Breast epithelium (tissue), 4 donors: ENCODE results near the gene OSGEP. TPM values are rescaled to one million over a fixed set of nuclear protein-coding genes. Genes with fewer than 3 reads are reported as not detected.

Experiments used
- DNase-seq, 2 donors: peaks; one replicate each; pipeline ENCODE4 v3.0.0-alpha.2; 2019; ENCODE audit warnings: low spot score in 2 of 2
- H3K27ac ChIP-seq, 2 donors: fragments of 200-600 bp; sonication (generic) in 1 of 2; one replicate each; pipeline ENCODE4 v1.5.1; 2016 to 2019; ENCODE audit warnings: mild to moderate bottlenecking in 1 of 2
- H3K27me3 ChIP-seq, 2 donors: fragments of 200-600 bp; sonication (generic) in 1 of 2; one replicate each; pipeline versions ENCODE4 v1.5.1 to v1.6.0; 2017 to 2019; ENCODE audit warnings: control low read depth in 1 of 2, mild to moderate bottlenecking in 1 of 2
- H3K36me3 ChIP-seq: fragments of 200-600 bp; one replicate; pipeline ENCODE4 v1.5.1; 2019
- H3K4me1 ChIP-seq, 2 donors: fragments of 200-600 bp; sonication (generic); one replicate each; pipeline ENCODE4 v1.5.1; 2016 to 2019; ENCODE audit warnings: control low read depth in 1 of 2
- H3K4me3 ChIP-seq, 3 donors: fragments of 200-600 bp; sonication (generic); 1 replicate in 2 of 3; 2 replicates in 1 of 3; pipeline ENCODE4 v1.5.1; 2016 to 2019; ENCODE audit warnings: mild to moderate bottlenecking in 3 of 3, moderate library complexity in 2 of 3
- H3K9me3 ChIP-seq, 2 donors: fragments of 200-600 bp; sonication (generic) in 1 of 2; one replicate each; pipeline ENCODE4 v1.5.1; 2016 to 2019; ENCODE audit warnings: control low read depth in 1 of 2
- CTCF ChIP-seq, 3 donors: fragments of 450-650 bp; IDR thresholded peaks; one replicate each; pipeline ENCODE4 v1.5.1; 2016 to 2017; ENCODE audit warnings: antibody characterized with exemption in 3 of 3, mild to moderate bottlenecking in 3 of 3, moderate library complexity in 3 of 3
- POLR2A ChIP-seq: fragments of 450-650 bp; IDR thresholded peaks from one replicate; pipeline ENCODE4 v1.6.1; 2016; ENCODE audit warnings: antibody characterized with exemption, mild to moderate bottlenecking, moderate library complexity
- POLR2AphosphoS5 ChIP-seq, 3 donors: sonication (generic); formaldehyde crosslinking; IDR thresholded peaks; one replicate each; pipeline ENCODE4 v1.6.1; 2017; ENCODE audit warnings: antibody characterized with exemption in 3 of 3
- intact Hi-C: fragments of 100-400 bp; cut with DNase I; formaldehyde crosslinking; loops from one replicate; pipeline ENCODE4 v1.15.1; 2023; ENCODE audit warnings: low total_unique reads
- total RNA-seq, 3 donors: library from RNA; depleted of rRNA; stranded (reverse); fragments of >200 nt; gene quantifications; one replicate each; pipeline ENCODE4 v1.1.0, GENCODE V29; 2016

OSGEP gene
- total RNA-seq, 3 donors from 2014 or later = 38.1 to 66.9 (median 57.5) TPM

DNA sequence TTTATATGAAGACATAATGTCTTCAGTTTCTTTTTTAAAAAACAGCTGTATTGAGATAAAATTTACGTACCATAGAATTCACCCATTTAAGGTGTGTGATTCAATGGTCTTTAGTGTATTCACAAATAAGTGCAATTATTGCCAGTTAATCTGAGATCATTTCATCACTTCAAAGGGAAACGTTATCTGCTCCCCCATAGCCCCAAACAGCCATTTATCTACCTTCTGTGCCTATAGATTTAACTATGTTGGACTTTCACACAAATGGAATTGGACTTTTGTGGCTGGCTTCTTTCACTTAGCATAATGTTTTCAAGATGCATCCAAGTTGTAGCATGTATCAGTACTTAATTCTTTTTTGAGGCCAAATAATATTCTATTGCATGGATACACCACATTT, 24.3 kb upstream of the OSGEP start:
- TF ChIP-seq POLR2A (no peak), POLR2AphosphoS5 (IDR thresholded peaks at IDR 0.05) (no peak), CTCF (IDR thresholded peaks at IDR 0.05) (no peak)
- H3K9me3 ChIP-seq = no peaks in the 10 kb centered on the region
- H3K4me1 ChIP-seq = no peaks in the 10 kb centered on the region
- intact Hi-C loops = no loop called here
- no peak for DNase-seq
- H3K27me3 ChIP-seq = no peaks in the 10 kb centered on the region
- H3K4me3 ChIP-seq = no peak overlapping the region
- no peak overlapping the region for H3K27ac ChIP-seq
- no peaks in the 10 kb centered on the region for H3K36me3 ChIP-seq

DNA sequence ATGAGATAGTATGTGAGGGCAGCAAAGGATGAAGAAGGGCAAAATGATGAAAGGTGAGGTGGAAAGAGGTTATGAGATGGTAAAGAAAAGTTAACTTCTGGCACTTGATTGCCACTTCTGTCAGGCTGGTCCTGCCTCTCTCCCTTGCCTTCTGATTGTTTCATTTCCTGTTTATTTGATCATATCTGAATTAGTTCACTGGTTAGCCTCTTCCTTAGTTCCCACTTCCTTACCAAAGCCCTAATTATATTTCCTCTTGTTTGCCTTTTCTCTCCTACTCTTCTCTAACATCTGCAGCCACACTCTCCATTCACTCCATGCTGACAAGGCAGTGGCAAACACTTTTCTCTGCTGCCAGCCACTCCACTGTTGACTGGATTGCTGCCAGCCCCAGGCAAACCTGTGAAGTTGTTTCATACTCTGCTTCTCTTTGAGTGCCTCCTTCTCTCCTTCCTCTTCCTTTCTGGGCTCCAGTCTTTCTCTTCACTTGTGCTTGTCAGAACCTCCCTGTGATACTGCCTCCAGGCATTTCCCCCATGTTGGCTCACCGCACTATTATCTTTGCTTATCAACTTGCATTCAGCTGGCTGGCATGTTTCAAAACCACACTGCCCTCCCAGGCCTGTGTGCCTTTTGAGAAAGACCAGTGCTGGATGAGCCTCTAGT, 22.7 kb upstream of the OSGEP start:
- intact Hi-C loops = no loop called here
- TF ChIP-seq POLR2AphosphoS5 (IDR thresholded peaks at IDR 0.05) (no peak), CTCF (IDR thresholded peaks at IDR 0.05) (no peak), POLR2A (no peak)
- no peaks in the 10 kb centered on the region for H3K9me3 ChIP-seq
- no peak overlapping the region for H3K4me3 ChIP-seq
- peak overlapping the region; percentile 43 to 45 for H3K27ac ChIP-seq
- no peaks in the 10 kb centered on the region for H3K27me3 ChIP-seq
- DNase-seq = peak in 1 of 2 donors; percentile 67
- H3K4me1 ChIP-seq = no peaks in the 10 kb centered on the region
- no peaks in the 10 kb centered on the region for H3K36me3 ChIP-seq

DNA sequence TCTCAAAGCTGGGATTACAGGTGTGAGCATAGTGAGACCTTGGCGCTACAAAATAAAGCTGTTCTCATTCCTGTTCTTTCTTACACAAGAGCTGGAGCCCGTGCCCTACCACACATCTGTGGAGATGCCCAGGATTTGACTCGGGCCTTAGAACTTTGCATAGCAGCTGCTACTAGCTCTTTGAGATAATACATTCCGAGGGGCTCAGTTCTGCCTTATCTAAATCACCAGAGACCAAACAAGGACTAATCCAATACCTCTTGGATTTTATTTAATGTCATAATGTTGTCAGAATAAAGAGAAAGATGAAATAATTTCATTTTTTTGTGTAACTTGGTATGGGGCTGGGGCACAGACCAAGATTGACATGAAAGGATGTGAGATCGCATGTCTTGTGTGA, 22.2 kb upstream of the OSGEP start:
- TF ChIP-seq POLR2AphosphoS5 (IDR thresholded peaks at IDR 0.05) (no peak), CTCF (IDR thresholded peaks at IDR 0.05) (no peak), POLR2A (no peak)
- Histone ChIP-seq H3K4me3 (no peak overlapping the region), H3K36me3 (no peaks in the 10 kb centered on the region), H3K27ac (peak overlapping the region; percentile 43 to 45), H3K4me1 (no peaks in the 10 kb centered on the region), H3K27me3 (no peaks in the 10 kb centered on the region), H3K9me3 (no peaks in the 10 kb centered on the region)
- intact Hi-C loops = no loop called here
- no peak for DNase-seq

- intact Hi-C loops = no loop called here
- TF ChIP-seq POLR2A = no peak
- no peak for TF ChIP-seq POLR2AphosphoS5 (IDR thresholded peaks at IDR 0.05)
- TF ChIP-seq CTCF (IDR thresholded peaks at IDR 0.05) = no peak
- H3K4me3 ChIP-seq = no peak overlapping the region
- H3K36me3 ChIP-seq = no peaks in the 10 kb centered on the region
- no peak for DNase-seq
- H3K27ac ChIP-seq = no peak overlapping the region
- no peaks in the 10 kb centered on the region for H3K27me3 ChIP-seq
- no peaks in the 10 kb centered on the region for H3K9me3 ChIP-seq
- no peaks in the 10 kb centered on the region for H3K4me1 ChIP-seq
These were observed 18.0 kb upstream of the OSGEP start for GRCh38 chr14:20472536-20473169.

GRCh38 chr14:20470603-20470901, 15.9 kb upstream of the OSGEP start:
- Histone ChIP-seq H3K36me3 (no peaks in the 10 kb centered on the region), H3K4me1 (no peaks in the 10 kb centered on the region), H3K4me3 (peak overlapping the region; percentile 66 to 85 (median 76)), H3K27me3 (no peaks in the 10 kb centered on the region), H3K27ac (peak overlapping the region; percentile 81 to 94), H3K9me3 (no peaks in the 10 kb centered on the region)
- intact Hi-C loops = no loop called here
- no peak for DNase-seq
- no peak for TF ChIP-seq CTCF (IDR thresholded peaks at IDR 0.05)
- no peak for TF ChIP-seq POLR2AphosphoS5 (IDR thresholded peaks at IDR 0.05)
- TF ChIP-seq POLR2A = no peak
